22Rv1 (cell line): ENCODE data around the gene GAK.

Source experiments
- CTCF ChIP-seq: fragments of 450-650 bp; IDR thresholded peaks from 2 replicates; pipeline ENCODE4 v1.5.1; 2017; ENCODE audit warnings: mild to moderate bottlenecking
- ZFX ChIP-seq: fragments of 450-650 bp; IDR thresholded peaks from 2 replicates; pipeline ENCODE4 v1.6.1; 2017; ENCODE audit warnings: antibody characterized with exemption, borderline replicate concordance

- TF ChIP-seq CTCF (no peak), ZFX (no peak)
These were observed 106.2 kb downstream of the GAK start, which contains the start of gene CPLX1 for GRCh38 chr4:825971-826330.
